WTC11 (cell line): ENCODE data around the gene BRI3. TPM values are rescaled to one million over a fixed set of nuclear protein-coding genes. Genes with fewer than 3 reads are reported as not detected.

Experiments
- ATAC-seq: fragments of 200-7000 bp; cut with Tn5 transposase; 2 replicates; pipeline ENCODE4 v1.10.0; 2021; ENCODE audit warnings: mild to moderate bottlenecking, moderate library complexity
- CTCF ChIA-PET: fragments of 300-600 bp; sonication (Branson Sonifier 250); formaldehyde crosslinking; loops from one replicate; lab custom pipeline; 2021; ENCODE audit warnings: antibody characterized with exemption; lab: Charles Lee
- POLR2A ChIA-PET: fragments of 350-600 bp; sonication (Branson Sonifier 250); formaldehyde crosslinking; loops from one replicate; lab custom pipeline; 2021; ENCODE audit warnings: antibody characterized with exemption; lab: Charles Lee
- DNase-seq: peaks from one replicate; pipeline ENCODE4 v3.0.0; 2021; ENCODE audit warnings: low spot score
- H3K27ac Mint-ChIP-seq: 2 replicates; pipeline ENCODE4 v1.8.0; 2021; ENCODE audit warnings: mixed read lengths
- H3K27me3 Mint-ChIP-seq: 2 replicates; pipeline ENCODE4 v1.8.0; 2021; ENCODE audit warnings: low read depth, mild to moderate bottlenecking, moderate library complexity, mixed read lengths
- H3K36me3 Mint-ChIP-seq: 2 replicates; pipeline ENCODE4 v1.8.0; 2021; ENCODE audit warnings: mixed read lengths
- H3K4me1 Mint-ChIP-seq: 2 replicates; pipeline ENCODE4 v1.8.0; 2022; ENCODE audit warnings: mixed read lengths
- H3K4me3 Mint-ChIP-seq: 2 replicates; pipeline ENCODE4 v1.8.0; 2021; ENCODE audit warnings: mild to moderate bottlenecking, moderate library complexity, mixed read lengths
- H3K9me3 Mint-ChIP-seq: 2 replicates; pipeline ENCODE4 v1.8.0; 2021; ENCODE audit warnings: mixed read lengths
- ATF1 ChIP-seq: sonication (generic); formaldehyde crosslinking; IDR thresholded peaks from 2 replicates; pipeline ENCODE4 v1.8.1; 2023; ENCODE audit warnings: mild to moderate bottlenecking, moderate library complexity, missing genetic modification reagents
- ATF3 ChIP-seq: sonication (generic); formaldehyde crosslinking; conservative IDR thresholded peaks from 2 replicates; pipeline ENCODE4 v1.8.1; 2022; ENCODE audit warnings: mild to moderate bottlenecking, missing genetic modification reagents
- ATF6 ChIP-seq: sonication (generic); formaldehyde crosslinking; IDR thresholded peaks from 2 replicates; pipeline ENCODE4 v1.8.1; 2023; ENCODE audit warnings: mild to moderate bottlenecking, missing genetic modification reagents
- ELF4 ChIP-seq: sonication (generic); formaldehyde crosslinking; IDR thresholded peaks from 2 replicates; pipeline ENCODE4 v1.8.1; 2022; ENCODE audit warnings: low read depth, mild to moderate bottlenecking, moderate library complexity, missing genetic modification reagents
- EMX1 ChIP-seq: fragments of 250-450 bp; sonication (Bioruptor Pico); IDR thresholded peaks from 2 replicates; pipeline ENCODE4 v1.8.0; 2021; ENCODE audit warnings: mild to moderate bottlenecking
- FOXK1 ChIP-seq: sonication (generic); formaldehyde crosslinking; IDR thresholded peaks from 2 replicates; pipeline ENCODE4 v1.8.0; 2022; ENCODE audit warnings: mild to moderate bottlenecking, moderate library complexity, missing genetic modification reagents
- FOXP1 ChIP-seq: sonication (generic); formaldehyde crosslinking; IDR thresholded peaks from 2 replicates; pipeline ENCODE4 v1.8.0; 2022; ENCODE audit warnings: missing genetic modification reagents, mild to moderate bottlenecking, moderate library complexity, borderline replicate concordance
- HMGA2 ChIP-seq: fragments of 250-450 bp; sonication (Bioruptor Pico); IDR thresholded peaks from 2 replicates; pipeline ENCODE4 v1.4.0; 2021; ENCODE audit warnings: mild to moderate bottlenecking, moderate library complexity
- KAT7 ChIP-seq: sonication (generic); formaldehyde crosslinking; IDR thresholded peaks from 2 replicates; pipeline ENCODE4 v1.8.1; 2023; ENCODE audit warnings: missing genetic modification reagents, mild to moderate bottlenecking, borderline replicate concordance
- NFATC4 ChIP-seq: fragments of 250-450 bp; sonication (Bioruptor Pico); IDR thresholded peaks from 2 replicates; pipeline ENCODE4 v1.9.0; 2021; ENCODE audit warnings: mild to moderate bottlenecking
- NR2C2 ChIP-seq: sonication (generic); formaldehyde crosslinking; IDR thresholded peaks from 2 replicates; pipeline ENCODE4 v1.8.0; 2022; ENCODE audit warnings: mild to moderate bottlenecking, missing genetic modification reagents
- SMAD3 ChIP-seq: sonication (generic); formaldehyde crosslinking; IDR thresholded peaks from 2 replicates; pipeline ENCODE4 v1.8.0; 2022; ENCODE audit warnings: missing genetic modification reagents, mild to moderate bottlenecking, borderline replicate concordance
- SP1 ChIP-seq: sonication (generic); formaldehyde crosslinking; conservative IDR thresholded peaks from 2 replicates; pipeline ENCODE4 v1.8.1; 2022; ENCODE audit warnings: missing genetic modification reagents
- ZNF121 ChIP-seq: sonication (generic); formaldehyde crosslinking; IDR thresholded peaks from 2 replicates; pipeline ENCODE4 v1.8.0; 2023; ENCODE audit warnings: missing genetic modification reagents
- total RNA-seq: library from RNA; stranded (reverse); gene quantifications from 3 replicates; pipeline ENCODE4 v1.2.3, GENCODE V29; 2021
- TF ChIP-seq, protein P1 (sequence below): sonication (generic); formaldehyde crosslinking; IDR thresholded peaks from 2 replicates; pipeline ENCODE4 v1.8.0; 2023; ENCODE audit warnings: missing genetic modification reagents, mild to moderate bottlenecking, borderline replicate concordance
- TF ChIP-seq, protein P2 (sequence below): sonication (generic); formaldehyde crosslinking; IDR thresholded peaks from 2 replicates; pipeline ENCODE4 v1.8.0; 2022; ENCODE audit warnings: mild to moderate bottlenecking, missing genetic modification reagents
- TF ChIP-seq, protein P3 (sequence below): sonication (generic); formaldehyde crosslinking; IDR thresholded peaks from 2 replicates; pipeline ENCODE4 v1.8.0; 2022; ENCODE audit warnings: mild to moderate bottlenecking, missing genetic modification reagents
- TF ChIP-seq, protein P4 (sequence below): sonication (generic); formaldehyde crosslinking; IDR thresholded peaks from 2 replicates; pipeline ENCODE4 v1.8.1; 2023; ENCODE audit warnings: mild to moderate bottlenecking, missing genetic modification reagents, moderate library complexity
- TF ChIP-seq, protein P5 (sequence below): sonication (generic); formaldehyde crosslinking; IDR thresholded peaks from 2 replicates; pipeline ENCODE4 v1.8.1; 2023; ENCODE audit warnings: mild to moderate bottlenecking, moderate library complexity, missing genetic modification reagents

Gene BRI3
- total RNA-seq, 1 experiment from 2014 or later = 112 TPM

- TF ChIP-seq FOXP1 (CRISPR knock-in tag) (peak; percentile 95), ATF3 (no peak), SP1 (CRISPR knock-in tag) (peak; percentile 100), ATF1 (CRISPR knock-in tag) (no peak)
- TF ChIP-seq, protein P1, sequence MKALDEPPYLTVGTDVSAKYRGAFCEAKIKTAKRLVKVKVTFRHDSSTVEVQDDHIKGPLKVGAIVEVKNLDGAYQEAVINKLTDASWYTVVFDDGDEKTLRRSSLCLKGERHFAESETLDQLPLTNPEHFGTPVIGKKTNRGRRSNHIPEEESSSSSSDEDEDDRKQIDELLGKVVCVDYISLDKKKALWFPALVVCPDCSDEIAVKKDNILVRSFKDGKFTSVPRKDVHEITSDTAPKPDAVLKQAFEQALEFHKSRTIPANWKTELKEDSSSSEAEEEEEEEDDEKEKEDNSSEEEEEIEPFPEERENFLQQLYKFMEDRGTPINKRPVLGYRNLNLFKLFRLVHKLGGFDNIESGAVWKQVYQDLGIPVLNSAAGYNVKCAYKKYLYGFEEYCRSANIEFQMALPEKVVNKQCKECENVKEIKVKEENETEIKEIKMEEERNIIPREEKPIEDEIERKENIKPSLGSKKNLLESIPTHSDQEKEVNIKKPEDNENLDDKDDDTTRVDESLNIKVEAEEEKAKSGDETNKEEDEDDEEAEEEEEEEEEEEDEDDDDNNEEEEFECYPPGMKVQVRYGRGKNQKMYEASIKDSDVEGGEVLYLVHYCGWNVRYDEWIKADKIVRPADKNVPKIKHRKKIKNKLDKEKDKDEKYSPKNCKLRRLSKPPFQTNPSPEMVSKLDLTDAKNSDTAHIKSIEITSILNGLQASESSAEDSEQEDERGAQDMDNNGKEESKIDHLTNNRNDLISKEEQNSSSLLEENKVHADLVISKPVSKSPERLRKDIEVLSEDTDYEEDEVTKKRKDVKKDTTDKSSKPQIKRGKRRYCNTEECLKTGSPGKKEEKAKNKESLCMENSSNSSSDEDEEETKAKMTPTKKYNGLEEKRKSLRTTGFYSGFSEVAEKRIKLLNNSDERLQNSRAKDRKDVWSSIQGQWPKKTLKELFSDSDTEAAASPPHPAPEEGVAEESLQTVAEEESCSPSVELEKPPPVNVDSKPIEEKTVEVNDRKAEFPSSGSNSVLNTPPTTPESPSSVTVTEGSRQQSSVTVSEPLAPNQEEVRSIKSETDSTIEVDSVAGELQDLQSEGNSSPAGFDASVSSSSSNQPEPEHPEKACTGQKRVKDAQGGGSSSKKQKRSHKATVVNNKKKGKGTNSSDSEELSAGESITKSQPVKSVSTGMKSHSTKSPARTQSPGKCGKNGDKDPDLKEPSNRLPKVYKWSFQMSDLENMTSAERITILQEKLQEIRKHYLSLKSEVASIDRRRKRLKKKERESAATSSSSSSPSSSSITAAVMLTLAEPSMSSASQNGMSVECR (CRISPR knock-in tag) = peak; percentile 88; the same call in 1 of the 2 replicates
These were observed 29.7 kb upstream of the BRI3 start, which contains the start of gene TECPR1 (continued) for GRCh38 chr7:98251601-98252424.

DNA sequence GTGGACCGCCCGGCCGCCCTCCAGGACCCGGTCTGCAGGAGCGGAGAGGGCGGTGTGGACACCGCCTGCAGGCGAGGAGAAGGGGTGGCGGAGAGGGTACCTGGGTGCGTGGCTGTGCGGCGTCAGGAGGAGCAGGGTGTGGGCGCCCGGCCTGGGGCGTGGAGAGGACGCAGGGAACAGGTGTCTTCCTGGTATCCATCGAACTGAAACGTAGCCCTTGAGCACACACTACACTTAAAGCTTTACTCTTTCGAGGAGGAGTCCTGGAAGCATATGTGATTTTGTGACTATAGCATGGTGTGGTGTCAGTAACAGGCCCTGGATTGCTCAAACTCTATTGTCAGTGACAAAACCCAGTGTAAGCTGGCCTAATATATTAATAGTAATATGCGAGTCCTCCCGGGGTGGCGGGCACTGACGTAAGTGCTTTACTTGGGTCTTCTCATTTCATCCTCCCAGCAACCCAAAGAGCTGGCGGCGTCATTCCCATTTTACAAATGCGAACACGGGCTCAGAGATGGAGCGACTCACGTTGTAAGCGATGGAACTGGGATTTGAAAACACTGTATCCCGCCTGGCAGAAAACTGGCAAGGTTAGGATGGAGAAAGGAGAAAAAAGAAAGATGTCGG lies 28.9 kb upstream of the BRI3 start:
- Mint-ChIP-seq H3K36me3 (no peaks in the 10 kb centered on the region; the same call in 1 of the 2 replicates), H3K27ac (peak overlapping the region; percentile 87; the same call in 1 of the 2 replicates), H3K9me3 (no peaks in the 10 kb centered on the region), H3K27me3 (no peaks in the 10 kb centered on the region), H3K4me1 (peaks cover 23% of the 10 kb centered on the region), H3K4me3 (peak overlapping the region; percentile 96)
- ChIA-PET CTCF (interaction anchor here (1.3 kb wide), 1 partner anchor 36 kb away, joined by 3 read pairs; no protein-coding TSS in a partner anchor), POLR2A (no interaction called here)
- no peak for DNase-seq
- peak; percentile 4 for ATAC-seq
- no peak for TF ChIP-seq SMAD3 (CRISPR knock-in tag)
- no peak for TF ChIP-seq NFATC4
- TF ChIP-seq ELF4 (CRISPR knock-in tag) = no peak
- TF ChIP-seq, protein P2, sequence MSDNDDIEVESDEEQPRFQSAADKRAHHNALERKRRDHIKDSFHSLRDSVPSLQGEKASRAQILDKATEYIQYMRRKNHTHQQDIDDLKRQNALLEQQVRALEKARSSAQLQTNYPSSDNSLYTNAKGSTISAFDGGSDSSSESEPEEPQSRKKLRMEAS = no peak
- TF ChIP-seq, protein P3, sequence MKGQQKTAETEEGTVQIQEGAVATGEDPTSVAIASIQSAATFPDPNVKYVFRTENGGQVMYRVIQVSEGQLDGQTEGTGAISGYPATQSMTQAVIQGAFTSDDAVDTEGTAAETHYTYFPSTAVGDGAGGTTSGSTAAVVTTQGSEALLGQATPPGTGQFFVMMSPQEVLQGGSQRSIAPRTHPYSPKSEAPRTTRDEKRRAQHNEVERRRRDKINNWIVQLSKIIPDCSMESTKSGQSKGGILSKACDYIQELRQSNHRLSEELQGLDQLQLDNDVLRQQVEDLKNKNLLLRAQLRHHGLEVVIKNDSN (CRISPR knock-in tag) = no peak
- no peak for TF ChIP-seq ATF6 (CRISPR knock-in tag)
- TF ChIP-seq ZNF121 (CRISPR knock-in tag) = no peak
- TF ChIP-seq EMX1 (CRISPR knock-in tag) = no peak
- TF ChIP-seq KAT7 (CRISPR knock-in tag) = no peak
- TF ChIP-seq HMGA2 (CRISPR knock-in tag) = no peak
- no peak; the same call in 1 of the 2 replicates for TF ChIP-seq FOXK1 (CRISPR knock-in tag)
- TF ChIP-seq, protein P1 (CRISPR knock-in tag) = 0 out of 2 replicates have a peak, but pooled peaks have one; percentile 39
- TF ChIP-seq, protein P4, sequence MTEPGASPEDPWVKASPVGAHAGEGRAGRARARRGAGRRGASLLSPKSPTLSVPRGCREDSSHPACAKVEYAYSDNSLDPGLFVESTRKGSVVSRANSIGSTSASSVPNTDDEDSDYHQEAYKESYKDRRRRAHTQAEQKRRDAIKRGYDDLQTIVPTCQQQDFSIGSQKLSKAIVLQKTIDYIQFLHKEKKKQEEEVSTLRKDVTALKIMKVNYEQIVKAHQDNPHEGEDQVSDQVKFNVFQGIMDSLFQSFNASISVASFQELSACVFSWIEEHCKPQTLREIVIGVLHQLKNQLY (CRISPR knock-in tag) = no peak
- TF ChIP-seq NR2C2 (CRISPR knock-in tag) = peak; percentile 8; the same call in 1 of the 2 replicates
- TF ChIP-seq, protein P5, sequence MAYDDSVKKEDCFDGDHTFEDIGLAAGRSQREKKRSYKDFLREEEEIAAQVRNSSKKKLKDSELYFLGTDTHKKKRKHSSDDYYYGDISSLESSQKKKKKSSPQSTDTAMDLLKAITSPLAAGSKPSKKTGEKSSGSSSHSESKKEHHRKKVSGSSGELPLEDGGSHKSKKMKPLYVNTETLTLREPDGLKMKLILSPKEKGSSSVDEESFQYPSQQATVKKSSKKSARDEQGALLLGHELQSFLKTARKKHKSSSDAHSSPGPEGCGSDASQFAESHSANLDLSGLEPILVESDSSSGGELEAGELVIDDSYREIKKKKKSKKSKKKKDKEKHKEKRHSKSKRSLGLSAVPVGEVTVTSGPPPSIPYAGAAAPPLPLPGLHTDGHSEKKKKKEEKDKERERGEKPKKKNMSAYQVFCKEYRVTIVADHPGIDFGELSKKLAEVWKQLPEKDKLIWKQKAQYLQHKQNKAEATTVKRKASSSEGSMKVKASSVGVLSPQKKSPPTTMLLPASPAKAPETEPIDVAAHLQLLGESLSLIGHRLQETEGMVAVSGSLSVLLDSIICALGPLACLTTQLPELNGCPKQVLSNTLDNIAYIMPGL = no peak
